H1 (cell line): ENCODE data around the gene PIK3R5. TPM values are rescaled to one million over a fixed set of nuclear protein-coding genes. Genes with fewer than 3 reads are reported as not detected.

Source experiments
- CTCF ChIA-PET: fragments of 300-600 bp; sonication (Branson Sonifier 250); formaldehyde crosslinking; loops from one replicate; lab custom pipeline; 2021; ENCODE audit not compliant: partially characterized antibody; lab: Charles Lee
- POLR2A ChIA-PET: fragments of 300-600 bp; sonication (Branson Sonifier 250); formaldehyde crosslinking; loops from one replicate; lab custom pipeline; 2021; ENCODE audit warnings: inconsistent platforms; ENCODE audit not compliant: partially characterized antibody; lab: Charles Lee
- DNase-seq, 2 experiments: peaks; one replicate each; pipeline versions ENCODE4 v3.0.0 to v3.0.0-alpha.2; 2010 to 2022; ENCODE audit warnings: low spot score in 2 of 2, low read depth in 1 of 2, mixed read lengths in 1 of 2
- FAIRE-seq: peaks from 2 replicates; lab custom pipeline; 2011; peaks lifted over from hg19 to GRCh38; lab: Jason Lieb, UNC
- H2AFZ ChIP-seq: 2 replicates; pipeline ENCODE4 v1.8.1; 2012; ENCODE audit warnings: low read length, inconsistent platforms
- H2AK5ac ChIP-seq: 2 replicates; pipeline ENCODE4 v1.6.1; 2013; ENCODE audit warnings: low read depth, low read length
- H2BK120ac ChIP-seq: replicated peaks from 2 replicates; pipeline ENCODE3; 2013; ENCODE audit warnings: low read depth, low read length, inconsistent platforms
- H2BK12ac ChIP-seq: 2 replicates; pipeline ENCODE4 v1.6.1; 2013; ENCODE audit warnings: low read depth, low read length
- H2BK15ac ChIP-seq: 2 replicates; pipeline ENCODE4 v1.6.1; 2013; ENCODE audit warnings: low read length
- H2BK20ac ChIP-seq: 2 replicates; pipeline ENCODE4 v1.6.1; 2013; ENCODE audit warnings: low read length
- H2BK5ac ChIP-seq: 2 replicates; pipeline ENCODE4 v1.6.1; 2013; ENCODE audit warnings: low read depth, low read length
- H3K14ac ChIP-seq: 2 replicates; pipeline ENCODE4 v1.6.1; 2013; ENCODE audit warnings: inconsistent platforms; ENCODE audit not compliant: insufficient read length
- H3K18ac ChIP-seq: 2 replicates; pipeline ENCODE4 v1.6.1; 2013; ENCODE audit warnings: low read length; ENCODE audit errors: extremely low read depth
- H3K23ac ChIP-seq: 2 replicates; pipeline ENCODE4 v1.6.1; 2013; ENCODE audit warnings: inconsistent platforms; ENCODE audit not compliant: insufficient read length
- H3K23me2 ChIP-seq: 2 replicates; pipeline ENCODE4 v1.6.1; 2013; ENCODE audit warnings: low read depth, low read length
- H3K27ac ChIP-seq: 2 replicates; pipeline ENCODE4 v1.6.1; 2011; ENCODE audit warnings: low read depth, low read length, inconsistent platforms
- H3K27me3 ChIP-seq, 4 experiments: replicated peaks in 1 of 4; 1 replicate in 1 of 4; 2 replicates in 3 of 4; pipeline versions ENCODE4 v1.6.1 to v1.8.1; 2011 to 2013; ENCODE audit warnings: low read length in 3 of 4, mild to moderate bottlenecking in 3 of 4, inconsistent platforms in 2 of 4, mixed read lengths in 2 of 4, moderate library complexity in 1 of 4; ENCODE audit not compliant: control insufficient read depth in 3 of 4, insufficient read depth in 3 of 4; ENCODE audit errors: extremely low read depth in 1 of 4
- H3K36me3 ChIP-seq, 4 experiments: 2 replicates each; pipeline versions ENCODE4 v1.6.1 to v1.8.1; 2011 to 2013; ENCODE audit warnings: mild to moderate bottlenecking in 4 of 4, low read length in 3 of 4, moderate library complexity in 2 of 4, control low read depth in 1 of 4, inconsistent platforms in 1 of 4; ENCODE audit not compliant: insufficient read depth in 4 of 4, control insufficient read depth in 2 of 4
- H3K4ac ChIP-seq: replicated peaks from 2 replicates; pipeline ENCODE3; 2013; ENCODE audit warnings: low read length, low read depth, mixed read lengths, inconsistent platforms; ENCODE audit not compliant: insufficient read length
- H3K4me1 ChIP-seq, 4 experiments: replicated peaks in 1 of 4; 1 replicate in 1 of 4; 2 replicates in 3 of 4; pipeline versions ENCODE4 v1.6.1 to v1.8.1; 2011 to 2013; ENCODE audit warnings: low read length in 3 of 4, inconsistent platforms in 2 of 4, mixed read lengths in 1 of 4; ENCODE audit not compliant: insufficient read depth in 4 of 4, control insufficient read depth in 3 of 4
- H3K4me2 ChIP-seq, 2 experiments: 2 replicates each; pipeline versions ENCODE4 v1.6.1 to v1.8.1; 2011 to 2013; ENCODE audit warnings: low read depth in 2 of 2, low read length in 2 of 2, control low read depth in 1 of 2, inconsistent platforms in 1 of 2, mild to moderate bottlenecking in 1 of 2; ENCODE audit not compliant: insufficient read depth in 1 of 2
- H3K4me3 ChIP-seq, 4 experiments: fragments of 200-600, 300-600 bp in 1 of 4; sonication (generic), shearing (Covaris generic), sonication (Bioruptor Twin) in 1 of 4; 2 replicates each; pipeline versions ENCODE4 v1.5.1 to v1.8.1; 2011 to 2016; ENCODE audit warnings: low read length in 4 of 4, low read depth in 3 of 4, control low read depth in 2 of 4, inconsistent platforms in 2 of 4, mild to moderate bottlenecking in 2 of 4, mixed read lengths in 1 of 4, moderate library complexity in 1 of 4; ENCODE audit not compliant: insufficient read depth in 2 of 4; ENCODE audit errors: extremely low read depth in 1 of 4
- H3K56ac ChIP-seq: replicated peaks from 2 replicates; pipeline ENCODE3; 2013; ENCODE audit warnings: low read depth, mild to moderate bottlenecking, mixed read lengths, low read length, inconsistent platforms; ENCODE audit not compliant: insufficient read length
- H3K79me1 ChIP-seq: 2 replicates; pipeline ENCODE4 v1.6.1; 2013; ENCODE audit warnings: low read depth, low read length, control low read depth
- H3K79me2 ChIP-seq, 2 experiments: 2 replicates each; pipeline versions ENCODE4 v1.6.1 to v1.8.1; 2012 to 2013; ENCODE audit warnings: low read length in 2 of 2, mild to moderate bottlenecking in 2 of 2, inconsistent platforms in 1 of 2; ENCODE audit not compliant: insufficient read depth in 2 of 2, control insufficient read depth in 1 of 2
- H3K9ac ChIP-seq, 4 experiments: replicated peaks in 1 of 4; 1 replicate in 1 of 4; 2 replicates in 3 of 4; pipeline versions ENCODE4 v1.6.1 to v1.8.1; 2011 to 2013; ENCODE audit warnings: low read depth in 3 of 4, low read length in 3 of 4, control low read depth in 2 of 4, mild to moderate bottlenecking in 2 of 4, moderate library complexity in 2 of 4, inconsistent platforms in 1 of 4; ENCODE audit errors: extremely low read depth in 1 of 4
- H3K9me3 ChIP-seq, 2 experiments: 2 replicates each; pipeline versions ENCODE4 v1.6.1 to v1.8.1; 2012 to 2013; ENCODE audit warnings: mild to moderate bottlenecking in 2 of 2, moderate library complexity in 2 of 2, control low read depth in 1 of 2, inconsistent platforms in 1 of 2, low read depth in 1 of 2, low read length in 1 of 2, mixed read lengths in 1 of 2; ENCODE audit not compliant: insufficient read depth in 2 of 2
- H4K20me1 ChIP-seq, 2 experiments: replicated peaks in 1 of 2; 2 replicates each; pipeline versions ENCODE3 to v1.8.1; 2011 to 2013; ENCODE audit warnings: inconsistent platforms in 2 of 2, low read length in 2 of 2, mild to moderate bottlenecking in 1 of 2; ENCODE audit not compliant: insufficient read depth in 2 of 2, control insufficient read depth in 1 of 2
- H4K5ac ChIP-seq: 2 replicates; pipeline ENCODE4 v1.6.1; 2013; ENCODE audit warnings: low read length, low read depth, mixed read lengths, inconsistent platforms; ENCODE audit not compliant: insufficient read length
- H4K8ac ChIP-seq: 2 replicates; pipeline ENCODE4 v1.8.0; 2013; ENCODE audit warnings: mild to moderate bottlenecking, moderate library complexity, low read length, inconsistent platforms; ENCODE audit not compliant: insufficient read depth; ENCODE audit errors: extremely low read depth
- H4K91ac ChIP-seq: replicated peaks from 2 replicates; pipeline ENCODE3; 2013; ENCODE audit warnings: low read length, mixed read lengths, inconsistent platforms; ENCODE audit not compliant: insufficient read length
- CEBPB ChIP-seq: IDR thresholded peaks from 2 replicates; pipeline ENCODE4 v1.6.1; 2012; ENCODE audit warnings: low read depth, low read length
- JUN ChIP-seq: IDR thresholded peaks from 2 replicates; pipeline ENCODE4 v1.6.1; 2011; ENCODE audit warnings: low read depth, mild to moderate bottlenecking, improper control_type of control experiment, low read length
- NRF1 ChIP-seq: IDR thresholded peaks from 2 replicates; pipeline ENCODE4 v1.6.1; 2011; ENCODE audit warnings: mild to moderate bottlenecking, low read depth, low read length, improper control_type of control experiment
- WGBS, 2 experiments: shearing (Covaris generic) in 1 of 2; methylation state at CpG; one replicate each; pipeline versions ENCODE4 v1.1.6 to v1.1.7; 2013 to 2015; ENCODE audit warnings: low lambda C conversion rate in 2 of 2, mixed read lengths in 2 of 2, inconsistent platforms in 1 of 2, low coverage in 1 of 2, missing lambda C conversion rate in 1 of 2; ENCODE audit not compliant: insufficient replicate concordance in 2 of 2, insufficient coverage in 1 of 2, insufficient read length in 1 of 2; ENCODE audit errors: extremely low coverage in 1 of 2, missing lambda C conversion rate in 1 of 2; 5-methylcytosine and 5-hydroxymethylcytosine counted together
- polyA plus RNA-seq, 7 experiments: library from polyadenylated mRNA; depleted of rRNA in 3 of 7; stranded (reverse) in 5 of 7; unstranded in 2 of 7; fragments of >200 nt in 5 of 7; fragments of 200-250 nt in 2 of 7; gene quantifications; 1 replicate in 5 of 7; 2 replicates in 1 of 7; 4 replicates in 1 of 7; pipeline versions ENCODE4 v1.2.1 to v1.2.3, GENCODE V29; 2011 to 2013; ENCODE audit warnings: missing spikeins in 2 of 7, mixed read lengths in 2 of 7
- total RNA-seq: library from RNA; stranded (reverse); fragmentation: NEBNext Ultra II Directional; extraction: Animal tissue kit (Norgen Biotek cat#: 25700); gene quantifications from 2 replicates; pipeline ENCODE4 v1.2.1, GENCODE V29; 2021
- TF ChIP-seq, protein P1 (sequence below): IDR thresholded peaks from 2 replicates; pipeline ENCODE4 v1.6.1; 2011; ENCODE audit warnings: low read length, improper control_type of control experiment

PIK3R5 gene
- total and polyA plus RNA-seq, 2 of the 8 experiments (the other 6 are each of a cell fraction or from before 2014, with no cell fraction given), result 2.7 to 4.3 TPM

DNA sequence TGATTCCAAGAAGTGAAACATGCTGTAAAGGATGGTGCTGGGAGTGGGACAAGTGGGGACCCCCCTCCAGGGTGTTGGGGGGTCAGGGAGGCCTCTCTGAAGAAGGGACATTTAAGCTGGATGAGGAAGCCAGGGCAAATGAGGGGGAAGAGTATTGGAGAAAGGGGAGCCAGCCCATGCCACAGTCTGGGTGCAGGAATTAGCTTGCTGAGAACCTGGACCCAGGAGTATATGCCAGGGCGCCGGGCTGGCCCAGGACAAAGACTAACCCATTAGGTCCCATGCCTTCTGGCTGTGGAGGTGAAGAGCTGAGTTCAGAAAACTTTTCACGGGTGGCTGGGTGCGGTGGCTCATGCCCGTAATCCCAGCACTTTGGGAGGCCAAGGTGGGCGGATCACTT is 52.4 kb downstream of the PIK3R5 start:
- Histone ChIP-seq H3K79me1 (no peaks in the 10 kb centered on the region), H3K9me3 (peaks cover 0 to 11% of the 10 kb centered on the region in 2 experiments; a peak in 1 of 4 replicates), H3K4me2 (no peak overlapping the region), H3K4me3 (no peak overlapping the region), H2BK12ac (no peak overlapping the region), H3K23ac (no peak overlapping the region), H3K79me2 (no peaks in the 10 kb centered on the region), H4K91ac (no peak overlapping the region), H3K36me3 (no peaks in the 10 kb centered on the region), H3K4ac (no peak overlapping the region), H3K14ac (no peak overlapping the region), H2BK5ac (no peak overlapping the region), H2BK20ac (no peak overlapping the region), H4K8ac (no peak overlapping the region), H3K4me1 (no peaks in the 10 kb centered on the region; a peak in 1 of 7 replicates), H3K23me2 (no peaks in the 10 kb centered on the region), H2BK15ac (no peak overlapping the region), H2BK120ac (no peak overlapping the region), H3K27ac (no peak overlapping the region), H2AK5ac (no peak overlapping the region), H3K9ac (no peak overlapping the region), H4K5ac (no peak overlapping the region), H2AFZ (no peak overlapping the region), H4K20me1 (no peaks in the 10 kb centered on the region), H3K27me3 (no peaks in the 10 kb centered on the region), H3K18ac (no peak overlapping the region), H3K56ac (no peak overlapping the region)
- DNase-seq, result no peak
- ChIA-PET POLR2A (interaction anchor here (1.9 kb wide), 1 partner anchor 13 kb away, joined by 5 read pairs; no protein-coding TSS in a partner anchor), CTCF (interaction anchor here (1.1 to 5.9 kb wide), 5 partner anchors 13 to 85 kb away, joined by 3 to 37 read pairs (median 15); no protein-coding TSS in a partner anchor)
- TF ChIP-seq JUN (no peak), NRF1 (no peak), CEBPB (no peak)
- TF ChIP-seq, protein P1, sequence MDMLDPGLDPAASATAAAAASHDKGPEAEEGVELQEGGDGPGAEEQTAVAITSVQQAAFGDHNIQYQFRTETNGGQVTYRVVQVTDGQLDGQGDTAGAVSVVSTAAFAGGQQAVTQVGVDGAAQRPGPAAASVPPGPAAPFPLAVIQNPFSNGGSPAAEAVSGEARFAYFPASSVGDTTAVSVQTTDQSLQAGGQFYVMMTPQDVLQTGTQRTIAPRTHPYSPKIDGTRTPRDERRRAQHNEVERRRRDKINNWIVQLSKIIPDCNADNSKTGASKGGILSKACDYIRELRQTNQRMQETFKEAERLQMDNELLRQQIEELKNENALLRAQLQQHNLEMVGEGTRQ, result no peak
- FAIRE-seq, result no peak
- WGBS, 2 experiments, result 89% methylated on average over 6 of the region's 6 CpGs; no CpG with 5 or more reads in 1 of the 2 experiments
